HepG2 (cell line): ENCODE measurements around the gene CMIP. TPM values are rescaled to one million over a fixed set of nuclear protein-coding genes. Genes with fewer than 3 reads are reported as not detected.

Source experiments
- ATAC-seq: fragments of 200-7000 bp; cut with Tn5 transposase; 3 replicates; pipeline ENCODE4 v1.9.1; 2020; ENCODE audit warnings: mild to moderate bottlenecking, moderate library complexity
- BruUV-seq: library from RNA; stranded (reverse); fragments of 400-500 nt; replicated peaks from 2 replicates; lab custom pipeline; 2021; lab: Mats Ljungman, UMichigan
- CTCF ChIA-PET: fragments of 300-600 bp; formaldehyde crosslinking; extraction: SDS; loops from one replicate; lab custom pipeline; 2021; ENCODE audit warnings: low total read pairs, inconsistent platforms, low intra/inter-chr PET ratio; lab: Yijun Ruan, JAX
- POLR2A ChIA-PET: fragments of 350-600 bp; sonication (Branson Sonifier 250); formaldehyde crosslinking; loops from one replicate; lab custom pipeline; 2020; ENCODE audit warnings: antibody characterized with exemption, inconsistent platforms; lab: Yijun Ruan, JAX
- DNase-seq: peaks from one replicate; pipeline ENCODE4 v3.0.0-alpha.2; 2015; ENCODE audit warnings: low spot score
- FAIRE-seq: peaks from 3 replicates; lab custom pipeline; 2011; peaks lifted over from hg19 to GRCh38; lab: Jason Lieb, UNC
- H2AFZ ChIP-seq: one replicate; pipeline ENCODE4 v1.6.1; 2011; ENCODE audit warnings: low read length, inconsistent platforms
- H3K27ac ChIP-seq: fragments of 300-600 bp; 3 replicates; pipeline ENCODE4 v1.8.0; 2011; ENCODE audit warnings: mixed run types, mild to moderate bottlenecking, mixed read lengths, low read length, inconsistent platforms; ENCODE audit not compliant: insufficient read depth; ENCODE audit errors: extremely low read length
- H3K27me3 ChIP-seq, 2 experiments: fragments of 200-600 bp in 1 of 2; 2 replicates in 1 of 2; 3 replicates in 1 of 2; pipeline versions ENCODE4 v1.6.0 to v1.8.0; 2011; ENCODE audit warnings: low read length in 2 of 2, mild to moderate bottlenecking in 2 of 2, moderate library complexity in 2 of 2, inconsistent platforms in 1 of 2; ENCODE audit not compliant: insufficient read depth in 2 of 2, control insufficient read depth in 1 of 2
- H3K36me3 ChIP-seq, 2 experiments: fragments of 200-600 bp in 1 of 2; replicated peaks in 1 of 2; 2 replicates in 1 of 2; 3 replicates in 1 of 2; pipeline versions ENCODE4 v1.5.1 to v1.8.0; 2011; ENCODE audit warnings: low read length in 2 of 2, inconsistent platforms in 1 of 2; ENCODE audit not compliant: insufficient read depth in 2 of 2, control insufficient read depth in 1 of 2
- H3K4me1 ChIP-seq: 2 replicates; pipeline ENCODE4 v1.5.1; 2012; ENCODE audit warnings: low read length, inconsistent platforms; ENCODE audit not compliant: insufficient read depth
- H3K4me2 ChIP-seq: 2 replicates; pipeline ENCODE4 v1.6.0; 2011; ENCODE audit warnings: low read depth, low read length, inconsistent platforms
- H3K4me3 ChIP-seq, 3 experiments: fragments of 200-600 bp in 1 of 3; sonication (generic), shearing (Covaris generic) in 1 of 3; replicated peaks in 1 of 3; 2 replicates each; pipeline ENCODE4 v1.5.1; 2011 to 2016; ENCODE audit warnings: low read length in 3 of 3, inconsistent platforms in 2 of 3, low read depth in 2 of 3, mild to moderate bottlenecking in 2 of 3, control low read depth in 1 of 3, mixed read lengths in 1 of 3; ENCODE audit not compliant: insufficient read depth in 1 of 3
- H3K79me2 ChIP-seq: one replicate; pipeline ENCODE4 v1.6.1; 2011; ENCODE audit warnings: low read length, inconsistent platforms; ENCODE audit not compliant: insufficient read depth
- H3K9ac ChIP-seq: 2 replicates; pipeline ENCODE4 v1.6.0; 2011; ENCODE audit warnings: mild to moderate bottlenecking, low read depth, low read length, inconsistent platforms; ENCODE audit not compliant: insufficient read depth
- H3K9me3 ChIP-seq: 2 replicates; pipeline ENCODE4 v1.5.1; 2012; ENCODE audit warnings: mild to moderate bottlenecking, low read length
- H4K20me1 ChIP-seq: 2 replicates; pipeline ENCODE4 v1.6.0; 2011; ENCODE audit warnings: inconsistent platforms, mild to moderate bottlenecking, low read length, moderate library complexity; ENCODE audit not compliant: insufficient read depth
- AGO2 ChIP-seq: fragments of 200-400 bp; formaldehyde crosslinking; optimal IDR thresholded peaks from 2 replicates; pipeline ENCODE3; 2017; ENCODE audit warnings: mild to moderate bottlenecking, low read depth, low read length, moderate library complexity
- ATAD3A ChIP-seq: sonication (generic); formaldehyde crosslinking; IDR thresholded peaks from 2 replicates; pipeline ENCODE4 v1.4.0; 2020; ENCODE audit warnings: missing genetic modification reagents
- CEBPG ChIP-seq: IDR thresholded peaks from 2 replicates; pipeline ENCODE4 v1.6.1; 2016
- ESRRA ChIP-seq: sonication (generic); formaldehyde crosslinking; IDR thresholded peaks from 2 replicates; pipeline ENCODE4 v1.5.1; 2020; ENCODE audit warnings: mild to moderate bottlenecking, low read depth, missing genetic modification reagents
- FOXO1 ChIP-seq: sonication (generic); formaldehyde crosslinking; IDR thresholded peaks from 2 replicates; pipeline ENCODE4 v1.4.0; 2020; ENCODE audit warnings: missing genetic modification reagents
- FOXP1 ChIP-seq, 2 experiments: fragments of 450-650 bp in 1 of 2; IDR thresholded peaks; 2 replicates each; pipeline ENCODE4 v1.6.1; 2017 to 2018; ENCODE audit warnings: antibody characterized with exemption in 1 of 2
- HMG20B ChIP-seq: conservative IDR thresholded peaks from 2 replicates; pipeline ENCODE4 v1.6.1; 2016; ENCODE audit warnings: missing genetic modification reagents, missing compliant biosample characterization
- MTF1 ChIP-seq: sonication (generic); formaldehyde crosslinking; IDR thresholded peaks from 2 replicates; pipeline ENCODE4 v1.5.0; 2020; ENCODE audit warnings: missing genetic modification reagents
- NFKBIZ ChIP-seq: IDR thresholded peaks from 2 replicates; pipeline ENCODE4 v1.6.1; 2018; ENCODE audit warnings: missing genetic modification reagents, missing compliant biosample characterization
- RBM22 ChIP-seq: fragments of 200-400 bp; formaldehyde crosslinking; optimal IDR thresholded peaks from 2 replicates; pipeline ENCODE3; 2017; ENCODE audit warnings: mild to moderate bottlenecking, low read length, moderate library complexity
- SRF ChIP-seq: IDR thresholded peaks from 2 replicates; pipeline ENCODE4 v1.6.1; 2011; ENCODE audit warnings: mild to moderate bottlenecking, low read depth, low read length, moderate library complexity
- SRSF1 ChIP-seq: fragments of 200-400 bp; formaldehyde crosslinking; optimal IDR thresholded peaks from 2 replicates; pipeline ENCODE3; 2017; ENCODE audit warnings: mild to moderate bottlenecking, low read depth, low read length, moderate library complexity
- THAP9 ChIP-seq: sonication (generic); formaldehyde crosslinking; IDR thresholded peaks from 2 replicates; pipeline ENCODE4; 2020; ENCODE audit warnings: missing genetic modification reagents, mild to moderate bottlenecking, borderline replicate concordance
- ZC3H4 ChIP-seq: sonication (generic); formaldehyde crosslinking; IDR thresholded peaks from 2 replicates; pipeline ENCODE4 v1.4.0; 2020; ENCODE audit warnings: missing genetic modification reagents, borderline replicate concordance
- ZKSCAN1 ChIP-seq: fragments of 150-350 bp; IDR thresholded peaks from 2 replicates; pipeline ENCODE4 v1.6.1; 2014; ENCODE audit warnings: low read length
- ZMAT3 ChIP-seq: sonication (generic); formaldehyde crosslinking; conservative IDR thresholded peaks from 2 replicates; pipeline ENCODE4 v1.7.0; 2021; ENCODE audit warnings: missing genetic modification reagents
- ZNF138 ChIP-seq: sonication (generic); formaldehyde crosslinking; IDR thresholded peaks from 2 replicates; pipeline ENCODE4 v1.5.0; 2020; ENCODE audit warnings: mild to moderate bottlenecking, low read depth, missing genetic modification reagents
- WGBS: methylation state at CpG from one replicate; pipeline ENCODE4 v1.1.6; 2017; ENCODE audit warnings: low lambda C conversion rate; 5-methylcytosine and 5-hydroxymethylcytosine counted together
- in situ Hi-C: cut with HindIII; loops from 2 replicates; pipeline ENCODE4 v1.10.0; 2017; ENCODE audit warnings: low pct_unique_long_range_greater_than_20kb; ENCODE audit not compliant: extremely low pct_ligation_motif_present
- intact Hi-C: fragments of 100-400 bp; cut with micrococcal nuclease; formaldehyde crosslinking; loops from one replicate; pipeline ENCODE4 v1.10.0; 2022; ENCODE audit not compliant: unreplicated experiment
- polyA plus RNA-seq, 8 experiments: library from polyadenylated mRNA; depleted of rRNA in 3 of 8; stranded (reverse) in 7 of 8; unstranded in 1 of 8; fragments of >200 nt; fragmentation: Illumina TruSeq in 4 of 8; extraction: Trizol in 4 of 8; gene quantifications; 2 replicates each; pipeline versions ENCODE4 v1.2.1 to v1.2.3, GENCODE V29; 2011 to 2016; ENCODE audit warnings: low read depth in 4 of 8, missing spikeins in 1 of 8, mixed read lengths in 1 of 8; ENCODE audit not compliant: insufficient read depth in 1 of 8
- total RNA-seq, 5 experiments: library from RNA; depleted of rRNA; stranded (reverse); fragments of >200 nt; fragmentation: Illumina TruSeq; extraction: Trizol; gene quantifications; 2 replicates each; pipeline ENCODE4 v1.2.3, GENCODE V29; 2016; ENCODE audit warnings: low read depth in 1 of 5

The CMIP gene
- total and polyA plus RNA-seq, 2 of the 13 experiments (the other 11 are each of a cell fraction or from before 2014, with no cell fraction given), result 10.9 to 18.1 TPM

GRCh38 chr16:81602792-81603191, 158.2 kb downstream of the CMIP start:
- no peak overlapping the region for H2AFZ ChIP-seq
- peaks cover 29% of the 10 kb centered on the region for H3K4me1 ChIP-seq
- no TSS peak for BruUV-seq
- ChIA-PET POLR2A (interaction anchor here (0.6 kb wide), 1 partner anchor 158 kb away, joined by 3 read pairs; no protein-coding TSS in a partner anchor), CTCF (no interaction called here)
- no peak overlapping the region for H3K27ac ChIP-seq
- DNase-seq, result no peak
- in situ Hi-C loops (no loop called here), intact Hi-C loops (no loop called here)
- no peak overlapping the region for H3K4me3 ChIP-seq
- H3K27me3 ChIP-seq, result no peaks in the 10 kb centered on the region
- H3K9me3 ChIP-seq, result no peaks in the 10 kb centered on the region
- H3K79me2 ChIP-seq, result peaks cover 64% of the 10 kb centered on the region
- TF ChIP-seq FOXP1 (IDR thresholded peaks at IDR 0.05) (no peak), FOXP1 (CRISPR knock-in tag; IDR thresholded peaks at IDR 0.05) (no peak), FOXO1 (CRISPR knock-in tag) (no peak), HMG20B (CRISPR knock-in tag) (no peak)
- no peak overlapping the region for H3K4me2 ChIP-seq
- no peak for ATAC-seq
- 96% methylated on average over 11 of the region's 11 CpGs for WGBS
- H3K9ac ChIP-seq, result no peak overlapping the region
- H3K36me3 ChIP-seq, result peaks cover 15 to 41% of the 10 kb centered on the region in 2 experiments
- no peak for FAIRE-seq
- H4K20me1 ChIP-seq, result peaks cover 94% of the 10 kb centered on the region

- peaks cover 45% of the 10 kb centered on the region for H3K79me2 ChIP-seq
Measured at GRCh38 chr16:81604960-81605383, 160.4 kb downstream of the CMIP start.

More at GRCh38 chr16:81604960-81605383, 160.4 kb downstream of the CMIP start:
- no TSS peak for BruUV-seq
- Histone ChIP-seq H3K4me2 (no peak overlapping the region), H3K9me3 (no peaks in the 10 kb centered on the region), H3K4me3 (no peak overlapping the region), H3K9ac (no peak overlapping the region), H3K36me3 (peaks cover 23 to 55% of the 10 kb centered on the region in 2 experiments), H3K4me1 (peaks cover 8% of the 10 kb centered on the region; the same call in 1 of the 2 replicates), H3K27ac (no peak overlapping the region), H3K27me3 (no peaks in the 10 kb centered on the region), H4K20me1 (peaks cover 77% of the 10 kb centered on the region), H2AFZ (no peak overlapping the region)
- 97% methylated on average over 8 of the region's 8 CpGs for WGBS
- intact Hi-C loops (no loop called here), in situ Hi-C loops (no loop called here)
- TF ChIP-seq THAP9 (CRISPR knock-in tag), result no peak
- no peak for TF ChIP-seq MTF1
- no peak for TF ChIP-seq ZKSCAN1
- no peak for TF ChIP-seq SRSF1
- TF ChIP-seq AGO2, result peak; percentile 50
- TF ChIP-seq ESRRA (CRISPR knock-in tag), result no peak
- no peak for TF ChIP-seq SRF
- peak; percentile 54 for TF ChIP-seq RBM22
- TF ChIP-seq ZMAT3 (CRISPR knock-in tag), result no peak
- no peak for TF ChIP-seq ZC3H4 (CRISPR knock-in tag)
- TF ChIP-seq NFKBIZ (CRISPR knock-in tag), result no peak
- TF ChIP-seq ATAD3A (CRISPR knock-in tag), result no peak
- no peak for TF ChIP-seq ZNF138 (CRISPR knock-in tag)
- TF ChIP-seq CEBPG, result no peak
- ChIA-PET CTCF (no interaction called here), POLR2A (no interaction called here)
- FAIRE-seq (no peak), ATAC-seq (peak; percentile 15; the same call in 2 of the 3 replicates), DNase-seq (no peak)
